Muscle layer of duodenum (tissue), 2 donors: ENCODE data around the gene LRRC74B.
"Not testable (repeated sequence)": the region's sequence is repeated elsewhere in the genome, so short reads cannot be mapped to it uniquely, and the experiment has no call there.

Source experiments
- H3K27ac ChIP-seq: one replicate; pipeline ENCODE4 v1.7.0; 2013; ENCODE audit warnings: mild to moderate bottlenecking, low read length
- H3K27me3 ChIP-seq: one replicate; pipeline ENCODE4 v1.7.0; 2013; ENCODE audit warnings: low read depth, mild to moderate bottlenecking, control low read depth, low read length
- H3K36me3 ChIP-seq, 2 donors: one replicate each; pipeline ENCODE4 v1.7.0; 2013; ENCODE audit warnings: low read length in 2 of 2, control low read depth in 1 of 2, mild to moderate bottlenecking in 1 of 2; ENCODE audit not compliant: insufficient read depth in 2 of 2, control insufficient read depth in 1 of 2
- H3K4me1 ChIP-seq, 2 donors: one replicate each; pipeline ENCODE4 v1.7.0; 2013; ENCODE audit warnings: low read length in 2 of 2, mild to moderate bottlenecking in 2 of 2, control low read depth in 1 of 2, moderate library complexity in 1 of 2; ENCODE audit not compliant: insufficient read depth in 2 of 2, control insufficient read depth in 1 of 2
- H3K4me3 ChIP-seq, 2 donors: one replicate each; pipeline ENCODE4 v1.7.0; 2013; ENCODE audit warnings: low read length in 2 of 2, low read depth in 1 of 2, mild to moderate bottlenecking in 1 of 2
- H3K9me3 ChIP-seq, 2 donors: one replicate each; pipeline ENCODE4 v1.7.0; 2013; ENCODE audit warnings: low read length in 2 of 2, control low read depth in 1 of 2, mild to moderate bottlenecking in 1 of 2; ENCODE audit not compliant: control insufficient read depth in 1 of 2
- donor health status: healthy.

The LRRC74B gene

GRCh38 chr22:21076912-21077625 lies 31.3 kb downstream of the LRRC74B start:
- H3K9me3 ChIP-seq = no peaks in the 10 kb centered on the region
- no peaks in the 10 kb centered on the region for H3K4me1 ChIP-seq
- H3K4me3 ChIP-seq = no peak overlapping the region
- H3K36me3 ChIP-seq = no peaks in the 10 kb centered on the region
- no peaks in the 10 kb centered on the region for H3K27me3 ChIP-seq
- H3K27ac ChIP-seq = no peak overlapping the region

- no peaks in the 10 kb centered on the region for H3K4me1 ChIP-seq
- H3K36me3 ChIP-seq = no peaks in the 10 kb centered on the region
- H3K27ac ChIP-seq = no peak overlapping the region
- no peaks in the 10 kb centered on the region for H3K9me3 ChIP-seq
- no peaks in the 10 kb centered on the region for H3K27me3 ChIP-seq
- H3K4me3 ChIP-seq = no peak overlapping the region
Measured at GRCh38 chr22:21077884-21078508, 32.2 kb downstream of the LRRC74B start.

GRCh38 chr22:21078916-21079315 lies 33.2 kb downstream of the LRRC74B start:
- no peak overlapping the region for H3K27ac ChIP-seq
- H3K27me3 ChIP-seq = no peaks in the 10 kb centered on the region
- H3K9me3 ChIP-seq = no peaks in the 10 kb centered on the region
- no peak overlapping the region for H3K4me3 ChIP-seq
- H3K4me1 ChIP-seq = no peaks in the 10 kb centered on the region
- H3K36me3 ChIP-seq = no peaks in the 10 kb centered on the region

GRCh38 chr22:21079493-21079892 lies 33.7 kb downstream of the LRRC74B start:
- Histone ChIP-seq H3K9me3 (no peaks in the 10 kb centered on the region), H3K4me3 (no peak overlapping the region), H3K4me1 (no peaks in the 10 kb centered on the region), H3K36me3 (no peaks in the 10 kb centered on the region), H3K27ac (no peak overlapping the region), H3K27me3 (no peaks in the 10 kb centered on the region)

GRCh38 chr22:21080435-21081137 lies 34.8 kb downstream of the LRRC74B start:
- no peaks in the 10 kb centered on the region for H3K4me1 ChIP-seq
- no peaks in the 10 kb centered on the region for H3K27me3 ChIP-seq
- H3K27ac ChIP-seq = no peak overlapping the region
- H3K36me3 ChIP-seq = no peaks in the 10 kb centered on the region
- no peak overlapping the region for H3K4me3 ChIP-seq
- H3K9me3 ChIP-seq = no peaks in the 10 kb centered on the region

GRCh38 chr22:21082248-21082647 lies 36.5 kb downstream of the LRRC74B start:
- H3K36me3 ChIP-seq = no peaks in the 10 kb centered on the region
- no peaks in the 10 kb centered on the region for H3K27me3 ChIP-seq
- H3K4me1 ChIP-seq = no peaks in the 10 kb centered on the region
- no peak overlapping the region for H3K4me3 ChIP-seq
- H3K27ac ChIP-seq = no peak overlapping the region
- no peaks in the 10 kb centered on the region for H3K9me3 ChIP-seq

GRCh38 chr22:21087119-21087518 lies 41.4 kb downstream of the LRRC74B start:
- Histone ChIP-seq H3K9me3 (no peaks in the 10 kb centered on the region), H3K4me3 (no peak overlapping the region), H3K36me3 (no peaks in the 10 kb centered on the region), H3K27me3 (no peaks in the 10 kb centered on the region), H3K4me1 (no peaks in the 10 kb centered on the region), H3K27ac (no peak overlapping the region)

- H3K9me3 ChIP-seq, H3K27ac ChIP-seq, H3K4me3 ChIP-seq: not testable (repeated sequence)
Measured at GRCh38 chr22:21087926-21088325, 42.2 kb downstream of the LRRC74B start.

GRCh38 chr22:21091220-21091619 lies 45.5 kb downstream of the LRRC74B start:
- not testable (repeated sequence) for H3K36me3 ChIP-seq, H3K27me3 ChIP-seq, H3K27ac ChIP-seq, H3K4me3 ChIP-seq, H3K9me3 ChIP-seq, H3K4me1 ChIP-seq

More at GRCh38 chr22:21087926-21088325, 42.2 kb downstream of the LRRC74B start:
- not testable (repeated sequence) for H3K4me1 ChIP-seq, H3K27me3 ChIP-seq, H3K36me3 ChIP-seq

- Histone ChIP-seq H3K36me3 (no peaks in the 10 kb centered on the region), H3K27me3 (no peaks in the 10 kb centered on the region), H3K4me1 (no peaks in the 10 kb centered on the region), H3K4me3 (no peak overlapping the region), H3K9me3 (no peaks in the 10 kb centered on the region), H3K27ac (no peak overlapping the region)
Measured at GRCh38 chr22:21092797-21093554, 47.2 kb downstream of the LRRC74B start.

GRCh38 chr22:21093555-21094137 lies 47.9 kb downstream of the LRRC74B start:
- H3K9me3 ChIP-seq, H3K27ac ChIP-seq, H3K4me3 ChIP-seq, H3K4me1 ChIP-seq, H3K27me3 ChIP-seq, H3K36me3 ChIP-seq: not testable (repeated sequence)
